ENCODE data around the gene SFMBT2.

- TF ChIP-seq YY1 (IDR thresholded peaks at IDR 0.05; ENCODE audit: insufficient read depth, insufficient read length) (no peak), SUZ12 (IDR thresholded peaks at IDR 0.05; ENCODE audit: extremely low read depth, insufficient read depth, insufficient read length) (no peak), ZNF274 (IDR thresholded peaks at IDR 0.05; ENCODE audit: low read depth, low read length) (no peak)
Observed at GRCh38 chr10:7335977-7336376, 74.9 kb downstream of the SFMBT2 start.

Measured in NT2/D1 (cell line).